GM21723 (cell line): ENCODE measurements around the gene ATP5F1E.

Experiments used
- ATAC-seq: cut with Tn5 transposase; IDR thresholded peaks from one replicate; pipeline ENCODE4 v1.9.1; 2021; ENCODE audit warnings: mild to moderate bottlenecking, moderate library complexity; ENCODE audit not compliant: unreplicated experiment

Gene ATP5F1E

GRCh38 chr20:59006864-59007664, 25.1 kb downstream of the ATP5F1E start, which contains the start of gene CTSZ:
Gene CTSZ, minus strand, starts transcription at chr20:59007254. Its CDS starts 126 bp downstream, at chr20:59007128.
- ATAC-seq = peak; percentile 31

- no peak for ATAC-seq
Observed at GRCh38 chr20:59006167-59006863, 25.8 kb downstream of the ATP5F1E start.

DNA sequence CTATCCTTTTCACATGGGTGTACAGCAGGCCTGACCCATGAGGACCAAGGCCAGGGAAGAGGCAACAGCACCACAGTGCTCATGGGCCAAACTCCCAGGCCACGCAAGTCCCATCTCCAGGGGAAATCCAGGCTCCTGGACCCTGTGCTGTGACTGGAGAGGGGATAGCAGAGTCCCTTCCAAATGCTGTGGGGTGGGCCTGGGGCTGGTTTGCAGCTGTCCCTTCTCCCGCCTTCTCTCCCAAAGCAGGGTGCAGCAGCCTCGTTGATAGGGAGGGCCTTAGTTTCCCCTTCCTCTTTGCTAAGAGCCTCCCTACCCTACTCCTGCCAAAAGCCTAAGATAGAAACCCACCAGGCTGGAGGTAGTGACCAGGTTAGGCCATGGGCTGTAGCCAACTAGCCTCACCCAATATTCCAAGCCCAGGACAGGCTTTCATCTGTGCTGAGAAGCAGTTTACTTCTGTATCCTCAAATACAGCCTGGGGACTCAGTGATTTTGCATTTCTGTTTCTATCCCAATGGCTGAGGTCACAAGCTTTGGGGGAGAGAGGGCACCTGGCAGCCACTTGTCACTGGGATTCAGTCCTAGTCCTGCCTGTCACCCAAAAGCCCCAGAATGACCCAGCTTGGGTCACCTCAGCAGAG, 26.5 kb downstream of the ATP5F1E start:
- no peak for ATAC-seq

DNA sequence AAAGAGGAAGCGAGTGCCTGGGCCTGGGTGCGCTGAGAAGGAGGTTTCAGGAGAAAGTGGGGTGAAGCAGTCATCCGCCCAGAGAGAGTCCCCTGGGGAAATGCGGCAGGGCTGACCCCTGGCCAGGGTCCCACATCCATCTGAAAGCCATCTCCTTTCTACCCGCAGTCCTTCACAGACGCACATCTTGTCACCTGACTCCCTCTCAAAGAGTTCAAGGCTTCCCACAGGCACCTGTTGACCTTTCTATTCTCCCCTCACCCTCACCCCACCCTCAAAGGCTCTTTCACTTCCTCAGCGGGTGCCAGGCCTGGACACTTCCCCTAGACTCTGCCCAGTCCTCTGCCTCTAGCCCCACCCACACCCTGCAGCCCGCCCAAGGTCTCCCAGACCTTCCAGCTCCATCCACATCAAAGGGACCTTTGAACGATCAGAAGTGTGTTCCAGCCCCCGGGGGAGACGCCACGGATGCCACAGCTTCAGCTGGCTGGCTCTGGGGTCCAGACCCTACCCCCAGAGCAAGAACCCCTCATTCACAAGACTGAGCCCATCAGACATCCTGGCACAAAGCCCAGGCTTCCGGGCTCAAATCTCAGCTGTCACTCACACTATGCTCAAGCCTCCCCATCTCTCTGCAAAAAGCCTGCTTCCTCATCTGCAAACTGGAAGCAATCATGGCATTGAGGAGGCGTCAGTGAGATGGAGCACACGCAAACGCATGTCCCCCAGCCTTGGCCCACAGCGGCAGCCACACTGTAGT, 27.2 kb downstream of the ATP5F1E start:
- ATAC-seq = peak; percentile 54

DNA sequence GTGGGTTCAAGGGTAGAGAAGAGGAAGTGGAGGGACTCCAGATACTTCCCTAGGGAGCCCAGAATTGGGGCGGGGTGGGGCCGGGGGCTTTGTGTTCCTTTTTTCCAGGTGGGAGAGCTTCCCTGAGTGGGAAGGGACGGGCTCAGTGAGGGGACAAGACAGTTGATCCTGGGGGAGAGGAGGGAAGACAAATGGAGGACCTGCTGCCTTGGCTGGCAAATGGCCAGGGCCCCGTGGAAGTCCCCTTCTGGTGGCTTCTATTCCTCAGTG, 27.7 kb downstream of the ATP5F1E start:
- no peak for ATAC-seq

DNA sequence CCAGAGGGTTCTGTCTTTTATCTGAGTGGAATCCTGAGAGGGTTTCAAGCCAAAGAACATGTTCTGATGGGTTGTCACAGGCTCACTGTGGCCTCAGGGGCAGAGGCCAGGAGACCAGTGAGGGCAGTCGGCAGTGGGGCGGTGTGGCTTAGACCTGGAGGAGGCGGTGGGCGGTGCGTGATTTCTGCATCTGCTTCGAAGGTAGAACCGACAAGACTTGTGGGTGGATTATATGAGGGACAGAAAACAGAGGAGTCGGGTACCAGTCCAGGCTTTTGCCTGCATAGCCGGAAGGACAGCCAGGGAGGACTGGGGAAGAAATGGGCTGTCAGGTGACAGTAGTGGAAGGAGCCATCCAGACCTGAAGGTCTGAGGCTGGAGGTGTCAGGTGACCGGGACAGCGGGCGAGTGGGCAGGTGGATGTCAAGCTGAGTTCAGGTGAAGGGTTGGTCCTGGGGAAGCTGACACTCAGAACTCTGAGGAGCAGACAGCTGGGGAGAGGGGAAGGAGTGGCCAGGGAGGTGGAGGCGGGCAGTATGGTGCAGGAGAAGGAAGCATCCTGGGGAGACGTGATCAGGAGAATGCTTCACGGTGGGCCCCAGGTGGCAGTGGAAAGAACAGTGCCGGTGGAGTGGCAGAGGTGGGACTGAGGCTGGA, 28.2 kb downstream of the ATP5F1E start:
- ATAC-seq = no peak

DNA sequence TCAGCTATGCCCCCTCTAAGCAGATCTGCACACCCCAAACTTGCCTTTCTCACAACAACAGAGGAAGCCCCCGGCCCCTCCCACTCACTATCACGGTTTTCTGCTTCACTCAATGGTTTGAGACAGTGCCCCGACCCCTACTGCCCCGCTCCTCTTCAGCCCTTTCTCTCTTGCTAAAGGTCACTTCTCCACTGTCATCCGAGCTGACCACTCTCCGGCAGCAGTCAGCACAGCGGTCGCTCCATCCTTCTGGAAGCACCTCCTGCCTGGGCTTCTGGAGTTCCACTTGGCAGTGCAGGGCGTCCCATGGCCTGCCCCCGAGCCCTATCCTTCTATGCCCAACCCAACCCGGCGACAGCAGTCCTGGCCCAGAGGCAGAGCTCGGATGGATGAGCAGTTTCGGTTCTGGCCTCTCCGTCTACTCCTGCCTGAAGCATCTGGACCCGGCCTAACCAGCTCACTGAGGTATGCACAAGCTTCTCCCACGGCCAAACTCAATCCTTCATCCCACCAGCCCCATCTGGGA, 29.2 kb downstream of the ATP5F1E start:
- no peak for ATAC-seq

DNA sequence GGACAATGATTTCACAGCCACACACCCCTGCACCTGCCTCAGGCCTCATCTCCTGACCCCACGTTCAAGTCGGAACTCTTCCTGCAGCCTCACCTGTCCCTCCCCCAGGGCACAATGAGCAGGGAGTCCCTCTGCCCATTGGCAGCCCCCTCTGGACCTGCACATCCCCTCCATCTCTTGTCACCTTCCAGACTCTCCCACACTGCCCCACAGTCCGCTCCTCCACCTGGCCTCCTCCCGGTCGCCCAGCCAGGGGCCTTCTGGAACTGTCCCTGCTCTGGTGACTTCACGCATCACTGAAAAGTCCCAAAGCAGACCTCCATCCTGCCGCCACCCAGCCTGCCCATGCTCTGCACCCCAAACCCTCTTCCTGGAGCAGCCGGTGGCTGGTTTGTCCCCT, 29.7 kb downstream of the ATP5F1E start:
- no peak for ATAC-seq

GRCh38 chr20:59001449-59002171, 30.5 kb downstream of the ATP5F1E start:
- ATAC-seq = no peak

DNA sequence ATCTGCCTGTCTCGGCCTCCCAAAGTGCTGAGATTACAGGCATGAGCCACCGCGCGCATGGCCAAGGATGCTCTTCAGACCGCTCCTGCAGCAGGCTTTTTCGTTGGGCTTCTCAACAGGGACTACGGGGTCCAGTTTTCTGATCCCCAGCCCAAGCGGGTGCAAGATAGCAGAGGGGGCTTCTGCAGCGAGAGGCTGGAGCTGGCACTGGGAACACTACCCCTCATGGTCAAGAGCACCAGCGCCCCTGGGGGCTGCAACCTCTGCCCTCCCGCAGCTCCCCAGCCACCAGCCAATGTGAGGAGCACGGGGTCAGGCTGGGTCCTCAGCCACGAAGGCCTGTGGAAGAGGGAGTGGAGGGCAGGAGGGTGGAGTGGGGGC, 31.1 kb downstream of the ATP5F1E start:
- no peak for ATAC-seq

- ATAC-seq = no peak
Observed at GRCh38 chr20:59000326-59000725, 31.8 kb downstream of the ATP5F1E start.

DNA sequence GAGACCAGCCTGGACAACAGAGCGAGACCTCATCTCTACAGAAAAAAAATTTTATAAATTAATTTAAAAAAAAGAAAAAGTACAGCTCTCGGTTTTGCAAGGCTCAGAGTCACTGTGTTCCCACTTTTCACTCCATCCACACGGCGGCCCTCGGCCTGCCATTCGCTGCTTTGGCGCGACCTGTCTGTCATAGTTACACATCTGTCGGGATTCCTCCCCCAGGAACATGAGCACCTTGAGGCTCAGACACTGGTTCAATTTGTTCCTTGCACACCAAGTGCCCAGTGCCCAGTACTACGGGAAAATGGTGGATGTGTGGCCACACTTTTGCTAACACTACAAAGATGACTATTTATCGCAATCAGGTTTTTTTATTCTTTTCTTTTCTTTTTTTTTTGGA, 33.5 kb downstream of the ATP5F1E start:
- no peak for ATAC-seq

GRCh38 chr20:58997141-58997770, 34.9 kb downstream of the ATP5F1E start:
- ATAC-seq = no peak

- ATAC-seq = no peak
Observed at GRCh38 chr20:58996226-58996611, 35.9 kb downstream of the ATP5F1E start.

GRCh38 chr20:58995461-58996225, 36.5 kb downstream of the ATP5F1E start:
- no peak for ATAC-seq

DNA sequence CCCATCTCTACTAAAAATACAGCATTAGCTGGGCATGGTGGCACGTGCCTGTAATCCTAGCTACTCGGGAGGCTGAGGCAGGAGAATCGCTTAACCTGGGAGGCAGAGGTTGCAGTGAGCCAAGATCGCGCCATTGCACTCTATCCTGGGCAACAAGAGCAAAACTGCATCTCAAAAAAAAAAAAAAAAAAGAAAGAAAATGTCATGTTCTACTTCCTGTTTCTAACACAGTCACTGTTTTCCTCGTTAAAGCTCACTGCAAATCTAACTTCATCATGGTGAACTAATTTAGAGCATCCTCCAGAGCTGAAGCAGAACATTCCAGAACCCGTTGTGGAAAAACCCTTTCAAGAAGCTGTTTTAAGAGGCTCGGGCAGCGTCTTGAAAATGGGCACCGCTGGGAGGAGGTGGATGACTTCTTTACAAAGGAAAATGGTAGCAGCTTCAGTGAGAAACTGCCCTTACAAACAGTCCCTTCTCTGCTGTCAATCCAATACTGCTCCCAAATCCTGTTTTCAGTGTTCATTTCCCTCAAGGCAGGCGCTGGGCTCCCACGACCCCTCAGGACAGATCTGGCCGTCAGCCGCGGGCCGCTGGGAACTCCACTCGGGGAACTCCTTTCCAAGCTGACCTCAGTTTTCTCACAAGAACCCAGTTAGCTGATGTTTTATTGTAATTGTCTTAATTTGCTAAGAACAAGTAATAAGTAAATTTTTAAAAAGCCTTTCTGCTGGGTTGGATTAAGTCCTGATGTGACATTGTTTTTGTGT, 37.6 kb downstream of the ATP5F1E start:
- ATAC-seq = no peak

GRCh38 chr20:58993332-58994248, 38.5 kb downstream of the ATP5F1E start:
- peak; percentile 62 for ATAC-seq
